A673 (cell line): ENCODE measurements around the gene BRPF3.

Source experiments
- EZH2 ChIP-seq: fragments of 200-600 bp; sonication (generic); IDR thresholded peaks from 2 replicates; pipeline ENCODE4 v1.6.1; 2017; ENCODE audit warnings: borderline replicate concordance, low read depth, mild to moderate bottlenecking, mixed read lengths, antibody characterized with exemption, low read length; ENCODE audit not compliant: poor library complexity, severe bottlenecking
- TF ChIP-seq, protein P1 (sequence below): fragments of 300-800, 200-600 bp; sonication (generic); conservative IDR thresholded peaks from 2 replicates; pipeline ENCODE4 v1.5.1; 2017; ENCODE audit warnings: low read depth, mild to moderate bottlenecking, antibody characterized with exemption, low read length, moderate library complexity, mixed read lengths

- TF ChIP-seq, protein P1, sequence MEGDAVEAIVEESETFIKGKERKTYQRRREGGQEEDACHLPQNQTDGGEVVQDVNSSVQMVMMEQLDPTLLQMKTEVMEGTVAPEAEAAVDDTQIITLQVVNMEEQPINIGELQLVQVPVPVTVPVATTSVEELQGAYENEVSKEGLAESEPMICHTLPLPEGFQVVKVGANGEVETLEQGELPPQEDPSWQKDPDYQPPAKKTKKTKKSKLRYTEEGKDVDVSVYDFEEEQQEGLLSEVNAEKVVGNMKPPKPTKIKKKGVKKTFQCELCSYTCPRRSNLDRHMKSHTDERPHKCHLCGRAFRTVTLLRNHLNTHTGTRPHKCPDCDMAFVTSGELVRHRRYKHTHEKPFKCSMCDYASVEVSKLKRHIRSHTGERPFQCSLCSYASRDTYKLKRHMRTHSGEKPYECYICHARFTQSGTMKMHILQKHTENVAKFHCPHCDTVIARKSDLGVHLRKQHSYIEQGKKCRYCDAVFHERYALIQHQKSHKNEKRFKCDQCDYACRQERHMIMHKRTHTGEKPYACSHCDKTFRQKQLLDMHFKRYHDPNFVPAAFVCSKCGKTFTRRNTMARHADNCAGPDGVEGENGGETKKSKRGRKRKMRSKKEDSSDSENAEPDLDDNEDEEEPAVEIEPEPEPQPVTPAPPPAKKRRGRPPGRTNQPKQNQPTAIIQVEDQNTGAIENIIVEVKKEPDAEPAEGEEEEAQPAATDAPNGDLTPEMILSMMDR, result no peak
- TF ChIP-seq EZH2, result no peak
These were observed 21.4 kb downstream of the BRPF3 start for GRCh38 chr6:36217946-36218345.
